ENCODE data around the gene RIPOR2.

Gene RIPOR2

DNA sequence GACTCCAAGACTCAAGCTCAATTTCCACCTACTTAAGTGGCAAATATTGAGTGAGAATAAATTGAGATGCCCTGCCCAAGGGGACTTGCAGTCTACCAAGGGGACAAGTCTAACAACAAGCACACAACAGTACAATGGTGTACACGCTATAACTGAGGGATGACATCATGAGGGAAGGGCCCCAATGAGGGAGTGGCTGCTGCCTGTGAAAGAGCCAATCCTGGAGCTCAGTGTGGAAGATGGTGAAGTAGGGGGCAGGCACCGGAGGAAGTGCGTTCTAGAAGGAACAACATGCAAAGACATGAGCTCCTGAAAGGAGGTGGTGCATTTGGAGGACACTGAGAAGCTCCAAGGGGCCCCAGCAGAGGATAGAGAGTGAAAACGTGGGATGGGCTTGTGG lies 90.2 kb downstream of the RIPOR2 start:
- TF ChIP-seq, protein P1, sequence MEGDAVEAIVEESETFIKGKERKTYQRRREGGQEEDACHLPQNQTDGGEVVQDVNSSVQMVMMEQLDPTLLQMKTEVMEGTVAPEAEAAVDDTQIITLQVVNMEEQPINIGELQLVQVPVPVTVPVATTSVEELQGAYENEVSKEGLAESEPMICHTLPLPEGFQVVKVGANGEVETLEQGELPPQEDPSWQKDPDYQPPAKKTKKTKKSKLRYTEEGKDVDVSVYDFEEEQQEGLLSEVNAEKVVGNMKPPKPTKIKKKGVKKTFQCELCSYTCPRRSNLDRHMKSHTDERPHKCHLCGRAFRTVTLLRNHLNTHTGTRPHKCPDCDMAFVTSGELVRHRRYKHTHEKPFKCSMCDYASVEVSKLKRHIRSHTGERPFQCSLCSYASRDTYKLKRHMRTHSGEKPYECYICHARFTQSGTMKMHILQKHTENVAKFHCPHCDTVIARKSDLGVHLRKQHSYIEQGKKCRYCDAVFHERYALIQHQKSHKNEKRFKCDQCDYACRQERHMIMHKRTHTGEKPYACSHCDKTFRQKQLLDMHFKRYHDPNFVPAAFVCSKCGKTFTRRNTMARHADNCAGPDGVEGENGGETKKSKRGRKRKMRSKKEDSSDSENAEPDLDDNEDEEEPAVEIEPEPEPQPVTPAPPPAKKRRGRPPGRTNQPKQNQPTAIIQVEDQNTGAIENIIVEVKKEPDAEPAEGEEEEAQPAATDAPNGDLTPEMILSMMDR (IDR thresholded peaks at IDR 0.05): no peak
- TF ChIP-seq ZFX (IDR thresholded peaks at IDR 0.05; ENCODE audit: borderline replicate concordance): no peak

DNA sequence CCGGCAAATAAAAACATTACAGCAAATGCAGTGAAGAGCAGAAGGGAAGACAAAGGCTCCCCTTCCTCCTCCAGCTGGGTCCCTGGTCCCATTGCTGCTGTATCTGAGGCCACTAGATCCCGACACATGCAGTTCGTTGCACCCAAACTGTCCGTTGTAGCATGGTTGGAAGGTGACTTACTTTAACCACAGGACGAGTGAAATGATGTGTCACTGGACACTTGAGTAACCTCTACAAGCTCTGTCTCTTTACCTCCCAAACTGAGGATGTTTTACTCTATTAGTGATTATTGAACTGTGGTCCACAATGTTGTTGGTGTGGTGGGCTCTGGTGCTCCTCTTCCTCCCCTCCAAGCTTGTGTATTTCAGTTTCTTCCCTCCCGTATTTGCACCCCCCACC lies 90.9 kb downstream of the RIPOR2 start:
- no peak overlapping the region for H3K27ac ChIP-seq
- TF ChIP-seq, protein P1 (IDR thresholded peaks at IDR 0.05): no peak
- TF ChIP-seq ZFX (IDR thresholded peaks at IDR 0.05; ENCODE audit: borderline replicate concordance): no peak

More for the DNA sequence above, 90.2 kb downstream of the RIPOR2 start:
- no peak overlapping the region for H3K27ac ChIP-seq

DNA sequence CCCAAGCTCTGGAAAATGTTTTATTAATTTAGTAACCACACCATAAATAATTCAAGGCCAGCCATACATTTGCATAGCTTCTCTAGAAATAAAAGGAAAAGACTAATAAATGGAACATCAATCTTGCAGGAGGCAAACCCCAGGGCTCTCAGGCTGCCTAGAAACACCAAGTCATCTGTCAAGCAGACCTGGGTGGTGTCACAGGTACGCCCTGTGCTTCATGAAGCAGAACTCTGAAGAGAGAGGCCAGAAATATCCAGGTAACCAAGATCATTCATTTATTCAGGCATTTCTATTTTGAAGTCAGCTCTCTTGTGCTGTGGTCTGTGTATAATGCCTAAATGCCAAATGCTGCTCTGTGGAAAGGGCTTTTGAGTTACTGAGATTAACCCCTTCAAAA lies 91.7 kb downstream of the RIPOR2 start:
- H3K27ac ChIP-seq: no peak overlapping the region
- no peak for TF ChIP-seq ZFX (IDR thresholded peaks at IDR 0.05; ENCODE audit: borderline replicate concordance)
- TF ChIP-seq, protein P1 (IDR thresholded peaks at IDR 0.05): no peak

DNA sequence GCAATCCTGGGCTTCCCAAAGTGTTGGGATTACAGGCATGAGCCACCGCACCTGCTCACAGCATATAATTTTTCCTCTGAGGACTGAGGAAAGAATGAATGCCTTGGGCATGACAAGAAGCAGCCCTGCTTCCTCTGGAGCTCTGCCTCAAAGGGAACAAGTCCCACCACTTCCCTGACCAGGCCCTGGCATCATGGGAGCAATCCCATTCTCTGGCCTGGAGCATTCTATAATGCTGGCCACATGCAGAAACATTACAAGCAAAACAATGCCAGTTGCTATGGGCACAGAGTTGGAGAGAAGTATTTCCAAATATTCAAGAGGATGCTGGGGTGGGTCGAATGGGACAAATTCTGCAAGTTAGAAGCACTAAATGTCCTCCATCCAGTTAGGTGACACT lies 95.6 kb downstream of the RIPOR2 start:
- H3K27ac ChIP-seq: no peak overlapping the region
- TF ChIP-seq, protein P1 (IDR thresholded peaks at IDR 0.05): no peak
- no peak for TF ChIP-seq ZFX (IDR thresholded peaks at IDR 0.05; ENCODE audit: borderline replicate concordance)

DNA sequence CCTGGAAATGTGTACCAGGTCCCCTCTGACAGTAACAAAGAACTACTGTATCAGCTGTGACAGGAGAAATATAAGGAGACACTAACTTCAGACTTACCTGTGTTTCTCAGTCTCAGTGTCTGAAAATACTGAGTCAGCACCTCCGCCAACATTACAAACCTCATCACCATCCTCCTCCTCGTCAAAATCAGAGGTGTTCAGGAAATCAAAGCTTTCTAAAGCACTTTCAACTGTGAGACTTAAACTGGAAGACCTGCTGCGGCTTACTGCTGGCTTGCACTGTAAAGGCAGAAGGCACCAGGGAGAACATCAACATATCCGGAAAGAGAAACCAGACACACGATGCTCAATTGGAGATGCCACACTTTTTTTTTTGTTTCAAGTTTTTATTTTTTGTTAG lies 96.8 kb downstream of the RIPOR2 start:
- TF ChIP-seq, protein P1 (IDR thresholded peaks at IDR 0.05): no peak
- TF ChIP-seq ZFX (IDR thresholded peaks at IDR 0.05; ENCODE audit: borderline replicate concordance): no peak
- no peak overlapping the region for H3K27ac ChIP-seq

DNA sequence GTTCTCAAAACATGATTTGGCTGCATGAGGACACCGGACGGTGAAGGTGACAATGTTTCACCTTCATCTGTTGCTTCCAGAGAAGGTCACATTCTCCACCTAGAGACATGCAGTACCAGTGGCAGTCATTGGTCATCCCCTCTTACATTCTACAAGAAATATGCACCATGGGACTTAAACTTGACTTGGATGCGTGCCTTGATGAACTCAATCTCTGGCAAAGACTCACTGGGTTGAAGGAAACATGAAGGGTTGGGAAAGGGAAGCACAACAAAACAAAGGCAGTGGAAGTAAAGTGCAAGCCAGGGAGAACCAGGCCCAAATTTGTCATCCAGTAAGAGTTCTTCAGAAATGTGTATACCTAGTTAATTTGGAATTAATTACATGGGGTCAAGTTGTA lies 97.7 kb downstream of the RIPOR2 start:
- H3K27ac ChIP-seq: no peak overlapping the region
- TF ChIP-seq ZFX (IDR thresholded peaks at IDR 0.05; ENCODE audit: borderline replicate concordance): no peak
- TF ChIP-seq, protein P1 (IDR thresholded peaks at IDR 0.05): no peak

DNA sequence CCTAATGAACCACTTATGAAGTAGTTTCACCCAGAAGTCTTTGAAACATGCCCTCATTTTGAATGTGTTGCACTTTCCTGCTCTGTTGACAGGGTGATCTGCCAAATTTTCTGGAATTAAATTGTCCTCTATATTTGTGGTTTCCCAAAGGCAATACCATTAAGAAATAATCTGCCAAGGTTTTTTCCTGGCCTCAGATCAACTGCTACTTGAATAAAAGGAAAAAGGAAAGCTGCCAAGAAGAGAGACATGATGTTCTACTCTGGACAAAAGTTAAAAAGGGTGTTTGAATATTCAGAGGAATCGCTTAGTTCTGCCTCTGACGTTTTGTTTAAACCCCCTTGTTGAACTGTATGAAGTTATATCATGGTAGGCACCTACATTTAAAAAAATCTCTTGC lies 99.7 kb downstream of the RIPOR2 start:
- TF ChIP-seq, protein P1 (IDR thresholded peaks at IDR 0.05): no peak
- no peak overlapping the region for H3K27ac ChIP-seq

Data from 22Rv1 (cell line).